ENCODE results near the gene VSIR.

The VSIR gene

DNA sequence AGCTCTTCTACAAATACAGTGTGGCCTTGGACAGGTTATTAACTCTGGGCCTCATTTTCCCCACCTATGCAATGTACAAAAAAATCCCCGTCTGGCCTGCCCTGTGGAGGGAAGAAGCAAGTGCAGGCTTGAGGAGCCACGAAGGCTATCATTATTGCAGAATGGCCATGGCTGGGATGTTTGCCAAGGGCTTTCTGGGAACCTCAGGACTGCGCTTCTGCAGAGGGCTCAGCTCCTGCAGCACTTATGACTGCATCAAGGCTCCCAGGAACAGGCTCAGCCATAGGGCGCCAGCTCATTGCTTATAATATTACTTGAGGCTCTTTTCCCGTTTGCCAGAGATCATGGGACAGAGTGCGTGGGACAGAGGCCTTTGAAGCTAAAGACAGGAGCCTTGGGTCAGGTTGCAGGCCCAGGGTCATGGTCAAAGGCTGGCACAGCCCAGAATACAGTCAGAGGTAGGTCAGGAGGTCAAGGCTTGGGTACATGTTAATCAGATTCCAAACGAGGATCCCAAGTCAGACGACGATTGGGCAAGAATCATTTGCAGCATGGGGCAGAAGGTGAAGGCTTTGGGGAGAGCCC lies 33.2 kb downstream of the VSIR start:
- no peaks in the 10 kb centered on the region for H3K27me3 ChIP-seq (ENCODE audit: low read depth, low read length)
- no peaks in the 10 kb centered on the region for H3K36me3 ChIP-seq (replicated peaks; ENCODE audit: low read depth, low read length)
- no peak overlapping the region for H3K4me3 ChIP-seq (ENCODE audit: low read length)
- no peaks in the 10 kb centered on the region for H4K20me1 ChIP-seq (ENCODE audit: insufficient read depth, low read length)
- H3K79me2 ChIP-seq (ENCODE audit: low read length) = no peaks in the 10 kb centered on the region
- H3K27ac ChIP-seq (ENCODE audit: low read length) = no peak overlapping the region
- H3K9ac ChIP-seq (ENCODE audit: low read length) = no peak overlapping the region
- no peak overlapping the region for H2AFZ ChIP-seq (ENCODE audit: low read depth, low read length)
- H3K4me2 ChIP-seq (ENCODE audit: low read length) = no peak overlapping the region
- TF ChIP-seq EZH2phosphoT487 (IDR thresholded peaks at IDR 0.05; ENCODE audit: low read depth) = no peak
- TF ChIP-seq, protein P1, sequence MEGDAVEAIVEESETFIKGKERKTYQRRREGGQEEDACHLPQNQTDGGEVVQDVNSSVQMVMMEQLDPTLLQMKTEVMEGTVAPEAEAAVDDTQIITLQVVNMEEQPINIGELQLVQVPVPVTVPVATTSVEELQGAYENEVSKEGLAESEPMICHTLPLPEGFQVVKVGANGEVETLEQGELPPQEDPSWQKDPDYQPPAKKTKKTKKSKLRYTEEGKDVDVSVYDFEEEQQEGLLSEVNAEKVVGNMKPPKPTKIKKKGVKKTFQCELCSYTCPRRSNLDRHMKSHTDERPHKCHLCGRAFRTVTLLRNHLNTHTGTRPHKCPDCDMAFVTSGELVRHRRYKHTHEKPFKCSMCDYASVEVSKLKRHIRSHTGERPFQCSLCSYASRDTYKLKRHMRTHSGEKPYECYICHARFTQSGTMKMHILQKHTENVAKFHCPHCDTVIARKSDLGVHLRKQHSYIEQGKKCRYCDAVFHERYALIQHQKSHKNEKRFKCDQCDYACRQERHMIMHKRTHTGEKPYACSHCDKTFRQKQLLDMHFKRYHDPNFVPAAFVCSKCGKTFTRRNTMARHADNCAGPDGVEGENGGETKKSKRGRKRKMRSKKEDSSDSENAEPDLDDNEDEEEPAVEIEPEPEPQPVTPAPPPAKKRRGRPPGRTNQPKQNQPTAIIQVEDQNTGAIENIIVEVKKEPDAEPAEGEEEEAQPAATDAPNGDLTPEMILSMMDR (IDR thresholded peaks at IDR 0.05; ENCODE audit: low read depth, low read length) = no peak
- no peaks in the 10 kb centered on the region for H3K4me1 ChIP-seq (ENCODE audit: low read length)
- no peaks in the 10 kb centered on the region for H3K9me3 ChIP-seq (ENCODE audit: insufficient read depth, low read length)

GRCh38 chr10:71739358-71739900 lies 33.9 kb downstream of the VSIR start:
- H3K36me3 ChIP-seq (replicated peaks; ENCODE audit: low read depth, low read length) = no peaks in the 10 kb centered on the region
- no peak overlapping the region for H3K4me2 ChIP-seq (ENCODE audit: low read length)
- H3K27me3 ChIP-seq (ENCODE audit: low read depth, low read length) = no peaks in the 10 kb centered on the region
- no peak overlapping the region for H2AFZ ChIP-seq (ENCODE audit: low read depth, low read length)
- H3K9me3 ChIP-seq (ENCODE audit: insufficient read depth, low read length) = no peaks in the 10 kb centered on the region
- TF ChIP-seq, protein P1 (IDR thresholded peaks at IDR 0.05; ENCODE audit: low read depth, low read length) = no peak
- TF ChIP-seq EZH2phosphoT487 (IDR thresholded peaks at IDR 0.05; ENCODE audit: low read depth) = no peak
- no peak overlapping the region for H3K9ac ChIP-seq (ENCODE audit: low read length)
- no peaks in the 10 kb centered on the region for H3K79me2 ChIP-seq (ENCODE audit: low read length)
- H4K20me1 ChIP-seq (ENCODE audit: insufficient read depth, low read length) = no peaks in the 10 kb centered on the region
- no peak overlapping the region for H3K4me3 ChIP-seq (ENCODE audit: low read length)
- no peak overlapping the region for H3K27ac ChIP-seq (ENCODE audit: low read length)
- H3K4me1 ChIP-seq (ENCODE audit: low read length) = no peaks in the 10 kb centered on the region

- no peak overlapping the region for H3K9ac ChIP-seq (ENCODE audit: low read length)
- H3K9me3 ChIP-seq (ENCODE audit: insufficient read depth, low read length) = no peaks in the 10 kb centered on the region
- H2AFZ ChIP-seq (ENCODE audit: low read depth, low read length) = no peak overlapping the region
- no peaks in the 10 kb centered on the region for H3K36me3 ChIP-seq (replicated peaks; ENCODE audit: low read depth, low read length)
- no peak overlapping the region for H3K4me2 ChIP-seq (ENCODE audit: low read length)
- TF ChIP-seq, protein P1 (IDR thresholded peaks at IDR 0.05; ENCODE audit: low read depth, low read length) = no peak
- no peak for TF ChIP-seq EZH2phosphoT487 (IDR thresholded peaks at IDR 0.05; ENCODE audit: low read depth)
- no peaks in the 10 kb centered on the region for H3K4me1 ChIP-seq (ENCODE audit: low read length)
- H3K4me3 ChIP-seq (ENCODE audit: low read length) = no peak overlapping the region
- H3K27ac ChIP-seq (ENCODE audit: low read length) = no peak overlapping the region
- H4K20me1 ChIP-seq (ENCODE audit: insufficient read depth, low read length) = no peaks in the 10 kb centered on the region
- no peaks in the 10 kb centered on the region for H3K79me2 ChIP-seq (ENCODE audit: low read length)
- H3K27me3 ChIP-seq (ENCODE audit: low read depth, low read length) = 0 out of 2 replicates have a peak, but pooled peaks cover 6% of the 10 kb centered on the region
Measured at GRCh38 chr10:71737834-71738197, 35.5 kb downstream of the VSIR start.

GRCh38 chr10:71737001-71737833 lies 36.1 kb downstream of the VSIR start:
- H3K4me2 ChIP-seq (ENCODE audit: low read length) = no peak overlapping the region
- TF ChIP-seq, protein P1 (IDR thresholded peaks at IDR 0.05; ENCODE audit: low read depth, low read length) = no peak
- TF ChIP-seq EZH2phosphoT487 (IDR thresholded peaks at IDR 0.05; ENCODE audit: low read depth) = no peak
- H3K9ac ChIP-seq (ENCODE audit: low read length) = no peak overlapping the region
- H2AFZ ChIP-seq (ENCODE audit: low read depth, low read length) = no peak overlapping the region
- H3K79me2 ChIP-seq (ENCODE audit: low read length) = no peaks in the 10 kb centered on the region
- no peaks in the 10 kb centered on the region for H3K9me3 ChIP-seq (ENCODE audit: insufficient read depth, low read length)
- H3K36me3 ChIP-seq (replicated peaks; ENCODE audit: low read depth, low read length) = no peaks in the 10 kb centered on the region
- H3K27me3 ChIP-seq (ENCODE audit: low read depth, low read length) = 0 out of 2 replicates have a peak, but pooled peaks cover 6% of the 10 kb centered on the region
- H3K4me1 ChIP-seq (ENCODE audit: low read length) = 0 out of 2 replicates have a peak, but pooled peaks cover 3% of the 10 kb centered on the region
- no peaks in the 10 kb centered on the region for H4K20me1 ChIP-seq (ENCODE audit: insufficient read depth, low read length)
- no peak overlapping the region for H3K4me3 ChIP-seq (ENCODE audit: low read length)
- H3K27ac ChIP-seq (ENCODE audit: low read length) = no peak overlapping the region
